ENCODE results near the gene EARS2. TPM values are rescaled to one million over a fixed set of nuclear protein-coding genes. Genes with fewer than 3 reads are reported as not detected.

The EARS2 gene
- total and polyA plus RNA-seq, 2 of the 8 experiments (the other 6 are each of a cell fraction or from before 2014, with no cell fraction given) = 47.8 to 111 TPM

DNA sequence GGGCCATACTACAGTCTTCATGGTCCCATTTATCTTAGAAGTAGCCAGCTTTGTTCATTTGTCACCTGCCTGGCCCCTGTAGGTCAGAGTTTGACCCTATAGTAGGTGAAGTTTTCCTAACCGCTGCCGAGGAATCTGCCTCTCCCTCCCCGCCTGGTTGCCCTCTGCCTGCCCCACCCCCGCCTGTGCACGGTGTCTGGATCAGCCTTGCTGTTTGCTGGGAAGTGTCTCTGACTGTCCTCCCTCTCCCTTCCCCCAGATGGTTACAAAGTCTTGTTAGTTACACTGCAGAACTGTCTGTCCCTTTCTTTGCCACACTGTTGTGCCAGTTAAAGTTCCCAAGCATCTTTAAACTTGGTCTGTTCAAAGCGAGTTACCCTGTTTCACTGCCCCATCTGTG lies 6.0 kb upstream of the EARS2 start:
- Histone ChIP-seq H3K4me2 (ENCODE audit: insufficient read depth in 1 of 2, low read depth in 2 of 2, low read length in 2 of 2) (no peak overlapping the region), H2BK12ac (ENCODE audit: low read depth, low read length) (no peak overlapping the region), H4K5ac (ENCODE audit: insufficient read length, low read depth, low read length) (no peak overlapping the region), H3K9me3 (ENCODE audit: insufficient read depth in 2 of 2, low read depth in 1 of 2, low read length in 1 of 2) (no peaks in the 10 kb centered on the region), H2BK5ac (ENCODE audit: low read depth, low read length) (no peak overlapping the region), H3K79me1 (ENCODE audit: low read depth, low read length) (no peaks in the 10 kb centered on the region), H2AK5ac (ENCODE audit: low read depth, low read length) (no peak overlapping the region), H2AFZ (ENCODE audit: low read length) (no peak overlapping the region), H3K27me3 (replicated peaks in 1 of 4; ENCODE audit: control insufficient read depth in 3 of 4, extremely low read depth in 1 of 4, insufficient read depth in 3 of 4, low read length in 3 of 4) (no peaks in the 10 kb centered on the region), H3K23me2 (ENCODE audit: low read depth, low read length) (no peaks in the 10 kb centered on the region), H3K18ac (ENCODE audit: extremely low read depth, low read length) (no peak overlapping the region), H3K4me1 (replicated peaks in 1 of 4; ENCODE audit: control insufficient read depth in 3 of 4, insufficient read depth in 4 of 4, low read length in 3 of 4) (no peaks in the 10 kb centered on the region; a peak in 1 of 7 replicates), H3K4ac (replicated peaks; ENCODE audit: insufficient read length, low read depth, low read length) (no peak overlapping the region), H2BK15ac (ENCODE audit: low read length) (no peak overlapping the region), H3K79me2 (ENCODE audit: control insufficient read depth in 1 of 2, insufficient read depth in 2 of 2, low read length in 2 of 2) (peaks cover 0 to 34% of the 10 kb centered on the region in 2 experiments), H3K9ac (replicated peaks in 1 of 4; ENCODE audit: extremely low read depth in 1 of 4, low read depth in 3 of 4, low read length in 3 of 4) (no peak overlapping the region), H4K8ac (ENCODE audit: extremely low read depth, insufficient read depth, low read length) (no peak overlapping the region), H3K14ac (ENCODE audit: insufficient read length) (no peak overlapping the region), H4K91ac (replicated peaks; ENCODE audit: insufficient read length, low read length) (no peak overlapping the region), H3K23ac (ENCODE audit: insufficient read length) (no peak overlapping the region), H4K20me1 (replicated peaks in 1 of 2; ENCODE audit: control insufficient read depth in 1 of 2, insufficient read depth in 2 of 2, low read length in 2 of 2) (peaks cover 4 to 6% of the 10 kb centered on the region in 2 experiments), H2BK20ac (ENCODE audit: low read length) (no peak overlapping the region), H2BK120ac (replicated peaks; ENCODE audit: low read depth, low read length) (no peak overlapping the region), H3K36me3 (ENCODE audit: control insufficient read depth in 2 of 4, insufficient read depth in 4 of 4, low read length in 3 of 4) (peaks cover 42 to 84% (median 79%) of the 10 kb centered on the region in 4 experiments), H3K56ac (replicated peaks; ENCODE audit: insufficient read length, low read depth, low read length) (no peak overlapping the region), H3K27ac (ENCODE audit: low read depth, low read length) (no peak overlapping the region), H3K4me3 (ENCODE audit: extremely low read depth in 1 of 4, insufficient read depth in 2 of 4, low read depth in 3 of 4, low read length in 4 of 4) (no peak overlapping the region)
- 0 out of 3 replicates have a peak, but pooled peaks of 1 of the 2 experiments have one; percentile 21 for TF ChIP-seq POLR2A (IDR thresholded peaks at IDR 0.05; ENCODE audit: control extremely low read depth in 1 of 2, low read depth in 2 of 2, low read length in 2 of 2)
- no peak for TF ChIP-seq BCL11A (IDR thresholded peaks at IDR 0.05; ENCODE audit: low read depth in 2 of 2, low read length in 2 of 2)
- DNase-seq (ENCODE audit: low read depth in 1 of 2, low spot score in 2 of 2) = no peak
- ChIA-PET POLR2A (ENCODE audit: partially characterized antibody) (no interaction called here), CTCF (ENCODE audit: partially characterized antibody) (no interaction called here)
- WGBS, 2 experiments (ENCODE audit: extremely low coverage in 1 of 2, insufficient coverage in 1 of 2, insufficient read length in 1 of 2, insufficient replicate concordance in 2 of 2, low coverage in 1 of 2, low lambda C conversion rate in 2 of 2, missing lambda C conversion rate in 1 of 2) = 94% methylated on average over 5 of the region's 6 CpGs; no CpG with 5 or more reads in 1 of the 2 experiments
- no peak for FAIRE-seq
